B cell (primary cell): ENCODE measurements around the gene RDH13.
"Not testable (repeated sequence)": the region's sequence is repeated elsewhere in the genome, so short reads cannot be mapped to it uniquely, and the experiment has no call there.

ENCODE experiments used
- CTCF ChIP-seq: fragments of 200-600 bp; IDR thresholded peaks from one replicate; pipeline ENCODE4 v1.8.0; 2022; ENCODE audit warnings: antibody characterized with exemption, mild to moderate bottlenecking
- EZH2 ChIP-seq: IDR thresholded peaks from 2 replicates; pipeline ENCODE4 v1.6.1; 2012; ENCODE audit warnings: borderline replicate concordance, low read depth, mild to moderate bottlenecking, moderate library complexity, low read length; ENCODE audit not compliant: insufficient read depth, poor library complexity, severe bottlenecking

DNA sequence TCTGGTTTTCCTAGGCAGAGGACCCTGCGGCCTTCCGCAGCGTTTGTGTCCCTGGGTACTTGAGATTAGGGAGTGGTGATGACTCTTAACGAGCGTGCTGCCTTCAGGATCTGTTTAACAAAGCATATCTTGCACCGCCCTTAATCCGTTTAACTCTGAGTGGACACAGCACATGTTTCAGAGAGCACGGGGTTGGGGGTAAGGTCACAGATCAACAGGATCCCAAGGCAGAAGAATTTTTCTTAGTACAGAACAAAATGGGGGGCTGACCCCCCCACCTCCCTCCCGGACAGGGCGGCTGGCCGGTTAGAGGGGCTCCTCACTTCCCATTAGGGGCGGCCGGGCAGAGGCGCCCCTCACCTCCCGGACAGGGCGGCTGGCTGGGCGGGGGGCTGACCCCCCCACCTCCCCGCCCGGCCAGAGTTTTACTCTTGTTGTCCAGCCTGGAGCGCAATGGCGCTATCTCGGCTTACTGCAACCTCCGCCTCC is 64.2 kb downstream of the RDH13 start:
- TF ChIP-seq EZH2, CTCF: not testable (repeated sequence)
